ENCODE results near the gene WHAMM.
"Not testable (repeated sequence)": the region's sequence is repeated elsewhere in the genome, so short reads cannot be mapped to it uniquely, and the experiment has no call there.

Gene WHAMM

GRCh38 chr15:82812994-82813393 is 3.6 kb downstream of the WHAMM start:
- TF ChIP-seq, protein P1, sequence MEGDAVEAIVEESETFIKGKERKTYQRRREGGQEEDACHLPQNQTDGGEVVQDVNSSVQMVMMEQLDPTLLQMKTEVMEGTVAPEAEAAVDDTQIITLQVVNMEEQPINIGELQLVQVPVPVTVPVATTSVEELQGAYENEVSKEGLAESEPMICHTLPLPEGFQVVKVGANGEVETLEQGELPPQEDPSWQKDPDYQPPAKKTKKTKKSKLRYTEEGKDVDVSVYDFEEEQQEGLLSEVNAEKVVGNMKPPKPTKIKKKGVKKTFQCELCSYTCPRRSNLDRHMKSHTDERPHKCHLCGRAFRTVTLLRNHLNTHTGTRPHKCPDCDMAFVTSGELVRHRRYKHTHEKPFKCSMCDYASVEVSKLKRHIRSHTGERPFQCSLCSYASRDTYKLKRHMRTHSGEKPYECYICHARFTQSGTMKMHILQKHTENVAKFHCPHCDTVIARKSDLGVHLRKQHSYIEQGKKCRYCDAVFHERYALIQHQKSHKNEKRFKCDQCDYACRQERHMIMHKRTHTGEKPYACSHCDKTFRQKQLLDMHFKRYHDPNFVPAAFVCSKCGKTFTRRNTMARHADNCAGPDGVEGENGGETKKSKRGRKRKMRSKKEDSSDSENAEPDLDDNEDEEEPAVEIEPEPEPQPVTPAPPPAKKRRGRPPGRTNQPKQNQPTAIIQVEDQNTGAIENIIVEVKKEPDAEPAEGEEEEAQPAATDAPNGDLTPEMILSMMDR (IDR thresholded peaks at IDR 0.05; ENCODE audit: extremely low read depth, missing control alignments) = no peak
- no peak for DNase-seq (ENCODE audit: low spot score)

- TF ChIP-seq, protein P1 (IDR thresholded peaks at IDR 0.05; ENCODE audit: extremely low read depth, missing control alignments) = no peak
- no peak for DNase-seq (ENCODE audit: low spot score)
These were observed 10.7 kb downstream of the WHAMM start for GRCh38 chr15:82820128-82820527.

GRCh38 chr15:82821396-82821795 is 12.0 kb downstream of the WHAMM start:
- DNase-seq (ENCODE audit: low spot score) = not testable (repeated sequence)

- DNase-seq (ENCODE audit: low spot score) = not testable (repeated sequence)
These were observed 12.4 kb downstream of the WHAMM start for GRCh38 chr15:82821851-82822250.

- TF ChIP-seq, protein P1 (IDR thresholded peaks at IDR 0.05; ENCODE audit: extremely low read depth, missing control alignments) = no peak
- no peak for DNase-seq (ENCODE audit: low spot score)
These were observed 13.6 kb downstream of the WHAMM start for GRCh38 chr15:82823049-82823448.

DNA sequence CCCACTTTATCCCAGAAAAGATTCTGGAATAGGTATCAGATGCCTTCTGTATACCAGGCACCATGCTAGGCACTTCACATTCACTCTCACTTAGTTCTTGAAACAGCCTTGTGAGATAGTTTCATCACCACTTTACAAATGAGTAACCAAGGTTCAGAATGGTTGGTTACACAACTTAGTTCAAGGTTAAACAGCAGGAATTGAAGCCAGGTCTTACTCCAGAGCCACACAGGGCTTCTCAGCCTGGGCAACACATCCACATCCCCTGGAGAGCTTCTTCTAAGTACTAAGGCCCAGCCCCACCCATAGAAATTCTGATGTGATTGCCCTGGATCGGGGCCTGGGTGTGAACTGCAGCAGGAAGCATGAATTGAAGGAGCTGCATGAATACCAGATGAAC is 18.6 kb downstream of the WHAMM start:
- no peak for DNase-seq (ENCODE audit: low spot score)

GRCh38 chr15:82829234-82829633 is 19.8 kb downstream of the WHAMM start:
- no peak for DNase-seq (ENCODE audit: low spot score)
- TF ChIP-seq, protein P1 (IDR thresholded peaks at IDR 0.05; ENCODE audit: extremely low read depth, missing control alignments) = no peak

More for the DNA sequence above, 18.6 kb downstream of the WHAMM start:
- TF ChIP-seq, protein P1 (IDR thresholded peaks at IDR 0.05; ENCODE audit: extremely low read depth, missing control alignments) = no peak

GRCh38 chr15:82830427-82831173 is 21.2 kb downstream of the WHAMM start:
- no peak for DNase-seq (ENCODE audit: low spot score)
- TF ChIP-seq, protein P1 (IDR thresholded peaks at IDR 0.05; ENCODE audit: extremely low read depth, missing control alignments) = no peak
